HG03439 (cell line): ENCODE data around the gene C20orf173.
"Not testable (repeated sequence)": the region's sequence is repeated elsewhere in the genome, so short reads cannot be mapped to it uniquely, and the experiment has no call there.

ENCODE experiments used
- ATAC-seq: cut with Tn5 transposase; IDR thresholded peaks from one replicate; pipeline ENCODE4 v1.9.1; 2021; ENCODE audit warnings: mild to moderate bottlenecking, moderate library complexity; ENCODE audit not compliant: unreplicated experiment

Gene C20orf173, protein sequence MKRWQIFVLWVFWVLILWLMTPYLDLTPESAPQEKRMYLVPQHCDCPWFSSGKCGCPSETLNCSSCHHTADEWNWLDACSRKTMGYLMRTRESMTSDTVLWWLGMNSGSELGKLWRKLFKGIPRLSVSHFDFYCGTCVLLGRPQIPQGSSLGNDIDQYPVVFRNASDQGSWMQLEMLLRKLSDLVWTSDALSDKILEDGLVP

DNA sequence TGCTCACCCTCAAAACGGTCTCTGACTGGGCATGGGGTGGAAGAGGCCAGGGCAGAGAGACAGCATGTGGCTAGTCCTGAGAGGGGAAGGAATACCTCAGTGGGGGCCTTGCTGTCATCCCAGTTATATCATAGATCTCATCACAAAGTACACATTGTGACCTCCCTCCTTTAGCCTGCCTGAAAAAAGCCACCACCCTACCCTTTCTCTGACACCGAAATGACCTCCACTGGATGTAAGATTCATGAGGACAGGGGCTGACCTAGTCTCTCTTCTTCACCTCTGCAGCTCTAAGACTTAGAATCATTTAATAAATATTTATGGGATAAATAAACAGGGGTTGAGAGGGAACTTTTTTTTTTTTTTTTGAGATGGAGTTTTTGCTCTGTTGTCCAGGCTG is at the start of gene C20orf173:
TSS of gene C20orf173 (minus strand) at position 101 of the 400 bp plus-strand sequence. CDS start 279 bp downstream, outside the sequence.
- no peak for ATAC-seq

DNA sequence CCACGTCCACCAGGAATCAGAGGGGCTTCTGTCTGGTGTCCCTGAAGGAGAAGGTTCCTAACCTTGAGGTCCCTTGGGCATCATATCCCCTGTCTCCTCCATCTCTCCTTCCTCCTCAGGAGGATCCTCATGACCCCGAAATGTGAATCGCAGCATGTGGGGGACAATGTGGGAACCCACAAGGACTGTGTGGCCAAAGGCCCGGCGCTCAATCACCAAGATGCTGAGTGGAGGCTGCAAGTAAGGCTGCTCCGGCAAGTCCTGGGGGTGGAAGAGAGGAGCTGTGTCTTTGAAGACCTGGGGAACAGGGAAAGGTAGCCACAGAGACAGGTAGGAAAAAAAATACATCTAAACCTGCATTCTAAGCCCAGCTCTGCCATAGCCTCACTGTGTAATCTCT is 49.7 kb upstream of the C20orf173 start:
- no peak for ATAC-seq

DNA sequence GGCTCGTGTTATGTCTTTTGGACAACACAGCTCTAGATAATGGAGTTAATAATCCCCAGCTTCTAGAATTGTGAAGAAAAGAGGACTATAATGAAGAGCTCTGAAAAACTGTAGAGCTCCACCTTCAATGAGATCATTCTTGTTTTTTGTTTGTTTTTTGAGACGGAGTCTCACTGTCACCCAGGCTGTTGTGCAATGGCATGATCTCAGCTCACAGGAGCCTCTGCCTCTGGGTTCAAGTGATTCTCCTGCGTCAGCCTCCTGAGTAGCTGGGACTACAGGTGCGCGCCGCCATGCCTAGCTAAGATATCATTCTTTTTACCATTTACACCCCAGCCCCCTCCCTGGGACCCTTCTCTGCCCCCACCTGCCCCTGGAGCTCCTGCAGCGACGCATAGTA is 49.0 kb upstream of the C20orf173 start:
- no peak for ATAC-seq

DNA sequence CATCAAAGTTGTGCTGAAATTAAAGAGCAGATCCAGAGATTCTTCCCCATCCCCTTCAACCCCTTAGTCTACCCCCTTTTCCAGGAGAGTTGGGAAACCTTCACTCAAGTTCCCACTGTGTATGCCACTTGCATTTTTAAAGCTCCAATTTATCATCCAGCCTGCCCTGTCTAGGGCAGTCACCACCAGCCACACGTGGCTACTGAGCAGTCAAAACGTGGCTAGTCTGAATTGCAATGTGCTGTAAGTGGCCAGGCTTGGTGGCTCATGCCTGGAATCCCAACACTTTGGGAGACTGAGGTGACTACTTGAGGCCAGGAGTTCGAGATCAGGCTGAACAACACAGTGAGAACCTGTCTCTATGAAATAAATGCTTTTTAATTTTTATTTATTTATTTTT is 47.4 kb upstream of the C20orf173 start:
- ATAC-seq, result no peak

DNA sequence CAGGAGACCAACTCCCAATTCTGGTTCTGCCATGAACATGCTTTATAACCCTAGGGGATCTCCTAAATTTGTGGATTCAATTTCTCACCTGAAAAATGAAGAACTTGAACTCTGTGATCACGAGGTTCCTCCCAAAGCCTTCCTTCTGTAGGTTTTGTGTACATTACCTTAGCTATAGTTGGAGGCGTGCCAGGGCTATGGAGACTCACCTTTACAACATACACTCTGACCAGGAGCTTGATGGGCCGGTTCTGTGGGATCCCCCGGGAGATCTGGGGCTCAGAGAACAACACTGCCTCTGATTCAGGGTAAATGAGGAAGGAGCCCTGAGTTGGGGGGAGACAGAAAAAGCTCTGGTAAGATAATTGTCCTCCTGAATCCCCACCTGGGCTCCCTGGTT is 46.5 kb upstream of the C20orf173 start:
- no peak for ATAC-seq

DNA sequence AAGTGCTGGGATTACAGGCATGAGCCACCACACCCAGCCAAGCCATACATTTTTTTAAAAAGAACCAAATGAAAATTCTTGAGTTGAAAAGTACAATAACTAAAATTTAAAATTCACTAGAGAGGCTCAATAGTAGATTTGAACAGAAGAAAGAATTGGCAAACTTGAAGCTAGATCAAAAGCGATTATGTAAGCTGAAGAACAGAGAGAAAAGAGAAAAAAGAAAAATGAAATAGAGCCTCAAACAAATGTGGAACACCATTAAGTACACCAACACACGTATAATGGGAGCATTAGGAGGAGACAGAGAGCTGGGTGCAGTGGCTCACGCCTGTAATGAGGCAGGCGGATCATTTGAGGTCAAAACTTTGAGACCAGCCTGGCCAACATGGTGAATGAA is 43.4 kb upstream of the C20orf173 start:
- no peak for ATAC-seq

DNA sequence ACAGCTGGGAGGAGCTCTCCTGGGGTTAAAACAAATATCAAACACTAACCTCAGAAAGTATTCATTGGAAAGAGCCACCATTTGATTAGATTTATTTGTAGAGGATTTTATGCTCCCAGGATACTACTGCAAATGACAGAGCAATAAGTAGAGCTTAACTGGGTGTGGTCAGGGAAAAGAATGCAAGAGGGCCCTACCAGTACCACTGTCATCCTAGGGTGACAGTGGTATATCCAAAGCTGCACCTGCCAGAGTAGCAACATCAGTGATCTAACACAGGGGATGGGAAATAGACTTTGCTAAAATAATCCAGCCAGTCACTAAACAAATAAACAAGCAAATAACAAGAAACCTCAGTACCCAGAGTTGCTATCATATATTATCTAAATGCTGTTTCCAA is 42.1 kb upstream of the C20orf173 start:
- no peak for ATAC-seq

DNA sequence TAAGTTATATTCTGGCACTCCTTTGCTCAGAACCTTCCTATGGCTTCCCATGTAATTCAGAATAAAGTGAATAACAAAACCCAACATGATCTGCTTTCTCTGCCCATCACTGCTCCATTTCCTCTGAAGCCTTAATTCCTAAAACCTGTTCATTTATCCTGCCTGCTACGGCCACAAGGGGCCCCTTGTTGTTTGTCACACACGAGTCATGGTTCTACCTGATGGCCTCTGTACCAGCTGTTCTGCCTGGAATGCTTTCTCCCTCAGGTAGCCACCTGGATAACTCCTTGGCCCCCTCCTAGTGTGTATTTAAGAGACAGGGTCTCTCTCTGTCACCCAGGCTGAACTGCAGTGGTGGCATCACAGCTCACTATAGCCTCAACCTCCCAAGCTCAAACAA is 39.2 kb upstream of the C20orf173 start:
- no peak for ATAC-seq

DNA sequence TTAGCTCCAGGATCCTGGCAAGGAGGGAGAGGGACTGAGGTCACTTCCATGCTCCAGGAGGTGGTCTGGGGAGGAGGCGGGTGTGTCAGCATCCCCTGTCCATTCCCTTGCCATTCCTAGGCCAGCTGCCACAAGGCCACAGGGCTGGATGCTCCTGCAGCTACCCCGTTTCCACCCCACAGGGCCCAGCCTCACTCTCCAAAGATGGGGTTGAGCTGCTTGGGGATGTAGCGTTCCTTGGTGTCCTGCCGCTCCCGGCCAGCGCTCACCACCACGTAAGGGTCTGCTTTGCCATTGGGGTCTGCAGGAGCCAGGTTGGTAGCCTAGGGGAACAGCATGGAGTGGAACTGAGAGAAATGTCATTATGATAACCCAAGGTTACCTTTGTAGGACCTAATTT is 35.5 kb upstream of the C20orf173 start:
- no peak for ATAC-seq

DNA sequence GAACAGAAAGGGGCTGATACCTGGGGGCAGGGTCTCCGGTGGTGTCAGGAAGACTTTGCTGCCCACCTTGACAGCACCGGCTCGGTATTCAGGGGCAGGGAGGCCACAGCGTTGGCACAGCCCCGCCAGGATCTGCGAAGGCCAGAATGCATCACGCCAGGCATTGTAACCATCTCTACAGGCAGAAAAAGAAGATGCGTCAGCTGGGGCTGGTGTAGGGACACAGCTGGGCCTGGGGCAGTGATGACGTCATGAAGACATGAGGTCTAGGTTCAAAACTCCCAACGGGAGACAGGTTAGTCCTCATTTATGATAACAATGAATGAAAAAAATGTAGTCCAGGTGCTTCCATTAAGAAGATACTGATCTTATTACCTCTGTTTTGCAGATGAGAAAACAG is 34.4 kb upstream of the C20orf173 start:
- no peak for ATAC-seq

DNA sequence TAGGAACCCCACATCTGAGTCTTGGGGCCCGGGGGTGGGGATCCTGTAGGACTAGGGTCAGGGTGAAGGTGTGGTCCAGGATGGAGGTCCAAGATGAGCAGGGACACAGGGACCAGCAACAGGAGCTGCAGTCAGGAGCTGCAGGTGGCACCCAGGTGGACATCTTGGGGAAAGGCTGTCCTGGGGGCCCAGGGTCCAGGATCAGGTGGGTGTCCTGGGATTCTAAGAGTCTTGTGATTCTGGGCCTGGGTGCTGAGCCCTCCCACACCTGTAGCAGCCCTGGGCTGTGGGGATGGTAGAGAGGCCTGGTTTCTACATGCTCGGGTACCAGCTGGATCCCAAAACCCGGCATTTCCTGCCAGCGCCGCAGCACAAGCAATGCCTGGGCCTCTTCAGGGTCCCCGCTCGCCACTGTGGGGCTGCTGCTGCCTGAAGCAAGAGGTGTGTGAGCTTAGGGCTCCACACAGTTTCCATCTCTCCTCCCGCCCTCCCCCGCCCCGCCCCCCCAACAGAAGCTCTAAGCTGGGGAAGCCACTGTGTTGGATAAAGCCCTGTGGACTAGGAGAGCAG is 33.2 kb upstream of the C20orf173 start:
- ATAC-seq, result no peak

DNA sequence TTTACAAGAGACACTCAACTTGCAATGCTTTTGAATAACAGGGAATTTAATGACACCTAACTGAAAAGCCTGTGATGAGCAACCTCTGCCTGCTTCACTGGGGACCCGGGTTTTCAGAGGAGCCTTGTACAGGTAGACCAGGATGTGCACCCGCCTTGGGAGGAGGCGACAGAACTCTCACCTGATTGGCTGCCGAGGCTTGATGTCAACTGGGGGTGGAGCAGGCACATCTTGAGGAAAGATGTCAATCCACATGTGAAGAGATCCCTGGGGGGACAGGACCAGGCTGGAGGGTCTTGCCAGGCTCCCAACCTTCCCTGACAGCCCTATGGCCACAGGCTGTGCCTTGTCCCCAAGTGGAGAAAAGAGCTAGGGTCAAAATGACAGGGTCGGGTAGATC is 32.2 kb upstream of the C20orf173 start:
- ATAC-seq, result no peak

DNA sequence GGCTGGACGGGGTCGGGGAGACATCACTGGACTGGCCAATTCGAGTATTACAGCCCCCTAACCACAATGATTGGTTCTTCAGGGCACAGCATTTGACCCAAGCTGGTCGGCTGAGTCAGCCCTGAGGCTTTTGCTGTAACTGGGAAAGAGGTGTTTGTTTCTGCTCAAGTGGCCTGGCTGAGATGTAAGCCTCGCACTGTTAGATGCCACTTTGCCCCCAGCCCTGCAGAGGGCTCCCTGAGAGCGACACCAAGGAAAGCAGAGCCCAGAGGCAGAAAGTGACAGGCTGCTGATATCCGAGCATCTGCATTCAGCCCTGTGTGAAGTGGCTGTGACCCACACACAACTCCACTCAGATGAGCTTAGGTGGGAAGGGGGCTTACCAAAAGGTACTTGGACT is 31.8 kb upstream of the C20orf173 start:
- ATAC-seq, result no peak

DNA sequence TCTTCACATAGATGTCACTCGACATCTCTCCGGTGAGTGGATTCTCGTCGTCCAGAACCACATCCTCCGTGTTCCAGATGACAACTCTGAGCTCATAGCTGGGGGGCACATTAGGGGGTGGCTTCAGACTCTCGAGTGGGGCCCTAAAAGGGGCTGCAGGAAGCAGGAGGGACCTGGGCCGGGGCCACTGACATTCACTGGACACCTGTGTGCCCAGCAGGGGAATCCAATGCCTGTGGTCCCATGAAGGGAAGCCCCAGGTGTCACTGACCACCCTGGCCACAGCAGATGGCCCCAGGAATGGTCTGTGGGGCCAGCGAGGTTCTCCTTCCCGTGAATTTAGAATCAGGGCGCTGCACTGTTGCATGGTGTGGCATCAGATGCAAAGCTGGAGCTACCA is 31.1 kb upstream of the C20orf173 start:
- ATAC-seq, result no peak

DNA sequence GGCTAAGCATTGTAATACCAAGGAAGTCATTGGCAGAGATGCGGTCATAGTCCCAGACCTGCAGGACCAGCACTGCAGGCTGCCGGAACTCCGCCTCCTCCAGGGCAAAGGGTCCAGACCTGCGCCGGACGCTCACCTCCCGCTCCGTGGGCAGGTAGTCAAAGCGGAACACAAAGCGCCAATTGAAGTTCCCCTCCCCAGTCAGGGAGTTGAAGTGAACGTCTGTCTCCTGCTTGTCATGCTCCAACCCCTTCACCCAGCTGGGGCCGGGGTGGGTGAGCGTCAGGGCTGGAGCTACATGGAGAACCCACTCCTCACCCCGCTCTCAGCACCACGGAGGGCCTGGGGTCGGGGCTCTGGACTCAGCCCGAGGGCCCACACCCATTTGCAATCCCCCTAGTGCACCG is 30.7 kb upstream of the C20orf173 start:
- no peak for ATAC-seq

DNA sequence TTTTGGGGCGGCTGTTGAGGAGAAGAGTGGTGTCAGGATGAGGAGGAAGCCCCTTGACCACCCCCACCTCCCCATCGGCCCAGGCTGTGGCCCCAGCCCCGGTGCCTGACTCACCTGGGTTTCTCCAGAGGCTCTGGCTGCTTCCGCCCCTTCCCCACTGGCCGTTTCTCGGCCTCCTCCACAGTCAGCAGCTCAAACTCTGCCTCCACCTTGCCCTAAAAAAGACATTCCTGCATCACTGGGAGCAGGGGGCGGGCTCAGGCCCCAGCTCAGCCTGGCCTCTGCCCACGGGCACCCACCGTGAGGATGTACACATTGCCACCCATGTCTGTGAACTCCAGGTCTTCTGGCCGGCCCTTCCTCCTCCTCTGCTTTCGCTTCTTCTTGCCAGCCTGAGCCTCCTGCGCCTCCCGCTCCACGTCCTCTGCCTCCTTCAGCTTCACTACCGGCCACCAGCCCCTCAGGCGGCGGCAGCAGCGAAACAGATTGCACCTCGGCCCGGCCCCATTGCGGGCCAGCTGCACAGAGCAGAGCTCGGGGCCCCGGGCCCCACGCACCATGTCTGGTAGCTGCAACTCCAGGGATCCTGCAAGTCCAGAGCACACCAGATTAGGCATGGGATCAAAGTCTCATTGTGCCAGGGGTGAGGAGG is 29.7 kb upstream of the C20orf173 start:
- no peak for ATAC-seq

DNA sequence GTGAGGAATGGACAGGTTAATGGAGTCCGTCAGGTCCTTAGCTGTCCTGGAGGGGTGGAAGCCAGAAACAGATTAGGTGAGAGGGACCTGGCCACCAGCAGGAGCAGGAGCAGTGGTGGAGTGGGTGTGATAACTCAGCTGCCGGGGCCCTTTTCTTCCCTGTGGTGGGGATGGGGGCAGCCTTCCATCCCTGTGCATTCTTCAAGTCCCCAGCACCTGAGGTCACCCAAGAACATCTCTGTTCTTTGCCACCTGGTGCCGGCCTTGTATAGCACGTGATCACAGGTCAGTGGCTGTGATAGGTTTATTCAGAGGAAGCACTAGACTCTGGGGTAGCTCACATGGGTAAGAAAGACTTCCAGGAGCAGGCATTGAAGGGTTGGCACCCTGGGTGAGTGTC is 29.0 kb upstream of the C20orf173 start:
- no peak for ATAC-seq

DNA sequence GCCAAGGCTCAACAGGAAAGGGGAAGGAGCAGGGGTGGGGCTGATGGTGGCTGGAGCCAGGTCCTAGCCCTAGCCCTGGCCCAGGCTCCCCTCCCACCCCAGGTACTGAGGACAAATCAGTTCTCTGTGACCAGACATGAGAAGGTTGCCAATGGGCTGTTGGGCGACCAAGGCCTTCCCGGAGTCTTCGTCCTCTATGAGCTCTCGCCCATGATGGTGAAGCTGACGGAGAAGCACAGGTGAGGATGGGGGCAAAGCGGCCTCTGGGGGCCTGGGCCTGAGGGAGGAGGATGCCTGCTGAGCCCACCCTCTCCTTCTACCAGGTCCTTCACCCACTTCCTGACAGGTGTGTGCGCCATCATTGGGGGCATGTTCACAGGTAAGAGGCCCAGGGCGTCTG is 27.4 kb upstream of the C20orf173 start:
- ATAC-seq, result no peak

DNA sequence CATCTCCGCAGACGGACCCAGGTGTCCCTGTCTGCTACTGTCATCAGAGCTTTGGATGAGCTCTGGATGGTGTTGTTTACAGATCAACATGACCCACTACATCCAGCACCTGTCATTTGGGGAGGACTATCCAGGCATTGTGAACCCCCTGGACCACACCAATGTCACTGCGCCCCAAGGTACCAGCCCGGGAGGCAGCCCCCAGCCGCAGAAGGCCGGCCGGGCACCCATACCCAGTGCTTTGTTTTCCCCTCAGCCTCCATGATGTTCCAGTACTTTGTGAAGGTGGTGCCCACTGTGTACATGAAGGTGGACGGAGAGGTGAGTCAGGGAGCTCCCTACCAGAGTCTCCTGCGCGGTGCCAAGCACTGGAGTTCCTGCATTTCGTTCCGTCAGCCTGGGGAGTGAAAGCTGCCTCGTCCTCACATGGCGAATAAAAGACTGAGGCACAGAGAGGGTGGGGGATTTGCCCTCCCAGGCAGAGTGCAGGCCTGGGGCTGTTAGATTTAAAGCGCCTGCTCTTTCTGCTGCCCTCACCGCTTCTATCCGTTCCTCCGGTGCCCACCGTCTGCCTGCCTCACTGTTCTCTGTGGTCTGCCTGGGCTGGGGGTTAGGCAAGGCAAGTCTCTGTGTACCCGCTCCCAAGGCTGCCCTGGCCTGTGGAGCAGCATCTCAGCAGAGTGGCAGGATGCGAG is 26.6 kb upstream of the C20orf173 start:
- no peak for ATAC-seq

DNA sequence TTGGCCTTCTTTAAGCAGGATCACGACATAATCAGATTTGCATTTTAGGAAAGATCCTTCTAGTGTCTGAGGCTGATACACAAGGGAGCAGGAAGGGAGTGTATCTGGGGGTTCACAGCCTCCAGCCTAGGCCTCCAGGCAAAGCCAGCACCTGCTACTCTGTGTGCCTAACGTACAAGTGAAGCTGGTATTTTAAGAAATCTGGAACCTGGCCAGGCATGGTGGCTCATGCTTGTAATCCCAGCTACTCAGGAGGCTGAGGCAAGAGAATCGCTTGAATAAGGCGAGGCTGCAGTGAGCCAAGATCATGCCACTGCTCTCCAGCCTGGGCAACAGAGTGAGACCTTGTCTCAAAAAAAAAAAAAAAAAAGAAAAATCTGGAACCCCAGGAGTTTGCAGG is 26.0 kb upstream of the C20orf173 start:
- not testable (repeated sequence) for ATAC-seq

DNA sequence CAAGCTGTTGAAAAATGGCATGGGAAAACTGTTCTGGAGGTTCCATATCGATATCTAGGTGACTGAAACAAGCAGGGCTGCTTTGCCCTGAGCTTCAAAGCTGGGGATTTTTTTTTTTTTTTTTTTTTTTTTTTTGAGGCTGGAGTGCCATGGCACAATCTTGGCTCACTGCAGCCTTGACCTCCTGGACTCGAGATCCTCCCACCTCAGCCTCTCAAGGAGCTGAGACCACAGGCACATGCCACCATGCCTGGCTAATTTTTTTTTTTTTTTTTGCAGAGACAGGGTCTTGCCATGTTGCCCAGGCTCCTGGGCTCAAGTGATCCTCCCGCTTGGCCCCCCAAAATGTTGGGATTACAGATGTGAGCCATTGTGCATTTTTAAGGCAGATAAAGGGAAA is 23.5 kb upstream of the C20orf173 start:
- no peak for ATAC-seq

DNA sequence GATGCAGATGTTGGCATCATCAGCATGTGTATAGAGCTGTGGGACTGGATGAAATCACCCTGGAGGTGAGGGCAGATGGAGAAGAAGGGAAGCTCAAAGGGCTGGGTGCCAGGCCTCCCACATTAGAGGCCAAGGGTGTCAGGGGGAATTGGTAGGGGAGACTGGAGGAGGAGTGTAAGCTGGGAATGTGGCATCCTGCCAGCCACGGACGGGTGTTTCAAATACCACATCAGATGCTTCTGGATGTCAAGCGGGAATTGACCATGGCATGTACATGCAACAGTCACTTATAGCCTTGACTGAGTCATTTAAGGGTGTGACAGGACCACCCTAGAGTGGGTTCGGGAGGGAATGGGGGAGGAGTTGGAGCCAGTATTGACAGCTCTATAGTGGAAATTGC is 22.1 kb upstream of the C20orf173 start:
- no peak for ATAC-seq
